SKM-1 (cell line): ENCODE results near the gene PRR23E.

ENCODE experiments used
- DNase-seq: peaks from one replicate; lab custom pipeline; 2025; ENCODE audit not compliant: unreplicated experiment; lab: John Stamatoyannopoulos, UW

The PRR23E gene

GRCh38 chr3:127192576-127193232 lies at the start of gene PRR23E:
TSS of gene PRR23E (plus strand) at chr3:127193131. CDS start at chr3:127196686, 3,555 bp downstream.
- no peak for DNase-seq

GRCh38 chr3:127143172-127143571 lies 49.8 kb upstream of the PRR23E start:
- DNase-seq, result no peak

GRCh38 chr3:127144631-127145030 lies 48.3 kb upstream of the PRR23E start:
- DNase-seq, result no peak

GRCh38 chr3:127145266-127145665 lies 47.7 kb upstream of the PRR23E start:
- DNase-seq, result no peak

- DNase-seq, result no peak
These were observed 45.5 kb upstream of the PRR23E start for GRCh38 chr3:127147291-127147885.

GRCh38 chr3:127149621-127150310 lies 43.2 kb upstream of the PRR23E start:
- no peak for DNase-seq

GRCh38 chr3:127150513-127151250 lies 42.2 kb upstream of the PRR23E start:
- DNase-seq, result no peak

- no peak for DNase-seq
These were observed 41.7 kb upstream of the PRR23E start for GRCh38 chr3:127151251-127151564.

GRCh38 chr3:127151992-127152650 lies 40.8 kb upstream of the PRR23E start:
- DNase-seq, result no peak

- no peak for DNase-seq
These were observed 40.0 kb upstream of the PRR23E start for GRCh38 chr3:127152684-127153505.

- DNase-seq, result no peak
These were observed 39.5 kb upstream of the PRR23E start for GRCh38 chr3:127153506-127153815.

- DNase-seq, result no peak
These were observed 36.4 kb upstream of the PRR23E start for GRCh38 chr3:127156338-127157050.

- DNase-seq, result no peak
These were observed 35.6 kb upstream of the PRR23E start for GRCh38 chr3:127157171-127157828.

- no peak for DNase-seq
These were observed 34.2 kb upstream of the PRR23E start for GRCh38 chr3:127158614-127159229.

- DNase-seq, result no peak
These were observed 33.4 kb upstream of the PRR23E start for GRCh38 chr3:127159543-127159942.

GRCh38 chr3:127161236-127161635 lies 31.7 kb upstream of the PRR23E start:
- DNase-seq, result no peak

GRCh38 chr3:127161973-127162579 lies 30.9 kb upstream of the PRR23E start:
- no peak for DNase-seq

- DNase-seq, result no peak
These were observed 29.8 kb upstream of the PRR23E start for GRCh38 chr3:127162947-127163645.
